Measurements from ENCODE around the gene EDIL3. TPM values are rescaled to one million over a fixed set of nuclear protein-coding genes. Genes with fewer than 3 reads are reported as not detected.

Gene EDIL3
- total and polyA plus RNA-seq, 2 of the 8 experiments (the other 6 are each of a cell fraction or from before 2014, with no cell fraction given), result 14.7 to 47.2 TPM

DNA sequence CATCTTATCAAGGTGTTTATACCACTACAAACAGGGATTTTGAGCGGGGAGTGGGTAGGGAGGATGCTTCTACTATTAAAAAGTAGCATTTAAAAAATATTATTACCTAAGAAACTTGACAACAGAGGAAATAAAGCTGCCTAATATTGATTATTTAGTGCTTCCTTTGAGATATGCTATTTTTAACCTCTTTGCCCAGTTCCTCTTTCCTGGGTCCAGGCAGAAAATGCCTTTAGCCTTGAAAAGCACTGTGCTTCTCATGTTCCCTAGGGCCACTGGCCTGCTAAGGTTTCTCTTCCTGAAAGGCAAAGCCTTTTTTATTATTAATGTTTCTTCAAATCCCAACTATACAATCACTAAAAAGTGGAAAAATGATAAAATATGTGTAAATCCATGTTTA is 446.8 kb downstream of the EDIL3 start:
- Histone ChIP-seq H4K5ac (ENCODE audit: insufficient read length, low read depth, low read length) (no peak overlapping the region), H3K79me1 (ENCODE audit: low read depth, low read length) (no peaks in the 10 kb centered on the region), H4K20me1 (replicated peaks in 1 of 2; ENCODE audit: control insufficient read depth in 1 of 2, insufficient read depth in 2 of 2, low read length in 2 of 2) (no peaks in the 10 kb centered on the region), H3K4ac (replicated peaks; ENCODE audit: insufficient read length, low read depth, low read length) (no peak overlapping the region), H3K23me2 (ENCODE audit: low read depth, low read length) (no peaks in the 10 kb centered on the region), H3K79me2 (ENCODE audit: control insufficient read depth in 1 of 2, insufficient read depth in 2 of 2, low read length in 2 of 2) (no peaks in the 10 kb centered on the region), H2BK5ac (ENCODE audit: low read depth, low read length) (no peak overlapping the region), H2AK5ac (ENCODE audit: low read depth, low read length) (no peak overlapping the region), H2BK12ac (ENCODE audit: low read depth, low read length) (no peak overlapping the region), H3K9ac (replicated peaks in 1 of 4; ENCODE audit: extremely low read depth in 1 of 4, low read depth in 3 of 4, low read length in 3 of 4) (no peak overlapping the region), H3K14ac (ENCODE audit: insufficient read length) (no peak overlapping the region), H3K4me2 (ENCODE audit: insufficient read depth in 1 of 2, low read depth in 2 of 2, low read length in 2 of 2) (no peak overlapping the region), H2AFZ (ENCODE audit: low read length) (no peak overlapping the region), H3K4me3 (ENCODE audit: extremely low read depth in 1 of 4, insufficient read depth in 2 of 4, low read depth in 3 of 4, low read length in 4 of 4) (no peak overlapping the region), H3K18ac (ENCODE audit: extremely low read depth, low read length) (no peak overlapping the region), H3K36me3 (ENCODE audit: control insufficient read depth in 2 of 4, insufficient read depth in 4 of 4, low read length in 3 of 4) (no peaks in the 10 kb centered on the region), H3K27ac (ENCODE audit: low read depth, low read length) (no peak overlapping the region), H3K9me3 (ENCODE audit: insufficient read depth in 2 of 2, low read depth in 1 of 2, low read length in 1 of 2) (peaks cover 0 to 1% of the 10 kb centered on the region in 2 experiments; a peak in 1 of 4 replicates), H4K91ac (replicated peaks; ENCODE audit: insufficient read length, low read length) (no peak overlapping the region), H3K27me3 (replicated peaks in 1 of 4; ENCODE audit: control insufficient read depth in 3 of 4, extremely low read depth in 1 of 4, insufficient read depth in 3 of 4, low read length in 3 of 4) (no peaks in the 10 kb centered on the region), H3K23ac (ENCODE audit: insufficient read length) (no peak overlapping the region), H2BK15ac (ENCODE audit: low read length) (no peak overlapping the region), H3K56ac (replicated peaks; ENCODE audit: insufficient read length, low read depth, low read length) (no peak overlapping the region), H3K4me1 (replicated peaks in 1 of 4; ENCODE audit: control insufficient read depth in 3 of 4, insufficient read depth in 4 of 4, low read length in 3 of 4) (no peaks in the 10 kb centered on the region), H2BK20ac (ENCODE audit: low read length) (no peak overlapping the region), H2BK120ac (replicated peaks; ENCODE audit: low read depth, low read length) (no peak overlapping the region), H4K8ac (ENCODE audit: extremely low read depth, insufficient read depth, low read length) (no peak overlapping the region)
- no peak for TF ChIP-seq TBP (IDR thresholded peaks at IDR 0.05; ENCODE audit: low read depth, low read length)
- TF ChIP-seq CREB1 (IDR thresholded peaks at IDR 0.05), result no peak
- TF ChIP-seq YY1 (IDR thresholded peaks at IDR 0.05; ENCODE audit: low read depth, low read length), result no peak
- no peak for TF ChIP-seq HDAC6 (IDR thresholded peaks at IDR 0.05; ENCODE audit: low read depth, low read length)
- no peak for TF ChIP-seq RAD21 (IDR thresholded peaks at IDR 0.05 in 1 of 2, conservative IDR thresholded peaks at IDR 0.05 in 1 of 2; ENCODE audit: low read depth in 2 of 2, low read length in 2 of 2)
- TF ChIP-seq CTBP2 (IDR thresholded peaks at IDR 0.05; ENCODE audit: borderline replicate concordance, insufficient read depth, insufficient read length, low read length), result no peak
- no peak for TF ChIP-seq CHD2 (IDR thresholded peaks at IDR 0.05; ENCODE audit: low read length)
- TF ChIP-seq JUN (IDR thresholded peaks at IDR 0.05; ENCODE audit: low read depth, low read length), result no peak
- TF ChIP-seq, protein P1, sequence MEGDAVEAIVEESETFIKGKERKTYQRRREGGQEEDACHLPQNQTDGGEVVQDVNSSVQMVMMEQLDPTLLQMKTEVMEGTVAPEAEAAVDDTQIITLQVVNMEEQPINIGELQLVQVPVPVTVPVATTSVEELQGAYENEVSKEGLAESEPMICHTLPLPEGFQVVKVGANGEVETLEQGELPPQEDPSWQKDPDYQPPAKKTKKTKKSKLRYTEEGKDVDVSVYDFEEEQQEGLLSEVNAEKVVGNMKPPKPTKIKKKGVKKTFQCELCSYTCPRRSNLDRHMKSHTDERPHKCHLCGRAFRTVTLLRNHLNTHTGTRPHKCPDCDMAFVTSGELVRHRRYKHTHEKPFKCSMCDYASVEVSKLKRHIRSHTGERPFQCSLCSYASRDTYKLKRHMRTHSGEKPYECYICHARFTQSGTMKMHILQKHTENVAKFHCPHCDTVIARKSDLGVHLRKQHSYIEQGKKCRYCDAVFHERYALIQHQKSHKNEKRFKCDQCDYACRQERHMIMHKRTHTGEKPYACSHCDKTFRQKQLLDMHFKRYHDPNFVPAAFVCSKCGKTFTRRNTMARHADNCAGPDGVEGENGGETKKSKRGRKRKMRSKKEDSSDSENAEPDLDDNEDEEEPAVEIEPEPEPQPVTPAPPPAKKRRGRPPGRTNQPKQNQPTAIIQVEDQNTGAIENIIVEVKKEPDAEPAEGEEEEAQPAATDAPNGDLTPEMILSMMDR (IDR thresholded peaks at IDR 0.05; ENCODE audit: control extremely low read depth in 1 of 3, insufficient read depth in 1 of 3, low read depth in 1 of 3, low read length in 3 of 3), result no peak
- no peak for TF ChIP-seq TAF7 (optimal IDR thresholded peaks at IDR 0.05; ENCODE audit: borderline replicate concordance, low read depth, low read length)
- FAIRE-seq (no peak), DNase-seq (ENCODE audit: low read depth in 1 of 2, low spot score in 2 of 2) (no peak)
- CTCF ChIA-PET (ENCODE audit: partially characterized antibody), result no interaction called here
- WGBS, 2 experiments (ENCODE audit: extremely low coverage in 1 of 2, insufficient coverage in 1 of 2, insufficient read length in 1 of 2, insufficient replicate concordance in 2 of 2, low coverage in 1 of 2, low lambda C conversion rate in 2 of 2, missing lambda C conversion rate in 1 of 2), result 83% methylated on average over 1 of the region's 1 CpG; no CpG with 5 or more reads in 1 of the 2 experiments
- POLR2A ChIA-PET (ENCODE audit: partially characterized antibody), result no interaction called here

Measured in H1 (cell line).